ENCODE data around the gene KRT86.

DNA sequence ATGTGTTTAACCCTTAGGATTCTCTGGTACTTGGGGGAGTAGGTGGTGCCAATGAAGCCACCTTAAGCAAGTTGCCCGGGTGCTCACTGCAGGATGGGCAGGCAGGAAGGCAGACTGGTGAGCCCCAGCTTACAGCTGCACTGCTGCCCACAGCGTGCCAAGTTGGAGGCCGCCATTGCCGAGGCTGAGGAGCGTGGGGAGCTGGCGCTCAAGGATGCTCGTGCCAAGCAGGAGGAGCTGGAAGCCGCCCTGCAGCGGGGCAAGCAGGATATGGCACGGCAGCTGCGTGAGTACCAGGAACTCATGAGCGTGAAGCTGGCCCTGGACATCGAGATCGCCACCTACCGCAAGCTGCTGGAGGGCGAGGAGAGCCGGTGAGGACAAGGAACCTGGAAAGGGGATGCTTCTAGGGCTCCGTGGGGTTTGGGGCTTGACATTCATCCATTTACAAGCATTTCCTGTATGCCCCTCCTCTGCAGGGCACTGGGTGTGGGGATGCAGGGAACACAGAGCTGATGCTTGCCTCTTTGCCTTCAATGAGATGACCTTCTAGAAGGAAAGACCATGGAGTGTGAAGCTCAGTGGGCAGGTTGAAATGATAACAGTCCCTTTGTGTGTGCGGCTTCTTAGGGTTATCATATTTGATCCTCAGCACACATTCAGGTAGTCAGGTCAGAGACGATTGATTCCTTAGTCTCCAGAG is 29.0 kb upstream of the KRT86 start:
- TF ChIP-seq, protein P1, sequence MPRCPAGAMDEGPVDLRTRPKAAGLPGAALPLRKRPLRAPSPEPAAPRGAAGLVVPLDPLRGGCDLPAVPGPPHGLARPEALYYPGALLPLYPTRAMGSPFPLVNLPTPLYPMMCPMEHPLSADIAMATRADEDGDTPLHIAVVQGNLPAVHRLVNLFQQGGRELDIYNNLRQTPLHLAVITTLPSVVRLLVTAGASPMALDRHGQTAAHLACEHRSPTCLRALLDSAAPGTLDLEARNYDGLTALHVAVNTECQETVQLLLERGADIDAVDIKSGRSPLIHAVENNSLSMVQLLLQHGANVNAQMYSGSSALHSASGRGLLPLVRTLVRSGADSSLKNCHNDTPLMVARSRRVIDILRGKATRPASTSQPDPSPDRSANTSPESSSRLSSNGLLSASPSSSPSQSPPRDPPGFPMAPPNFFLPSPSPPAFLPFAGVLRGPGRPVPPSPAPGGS (IDR thresholded peaks at IDR 0.05), result no peak
- TF ChIP-seq EP300 (IDR thresholded peaks at IDR 0.05) (no peak), HOXB5 (CRISPR knock-in tag; IDR thresholded peaks at IDR 0.05) (peak; percentile 69; the same call in 1 of the 2 replicates), GATA3 (IDR thresholded peaks at IDR 0.05; ENCODE audit: borderline replicate concordance) (no peak), CHD2 (IDR thresholded peaks at IDR 0.05; ENCODE audit: low read length, partially characterized antibody) (no peak), MAFK (IDR thresholded peaks at IDR 0.05; ENCODE audit: partially characterized antibody) (no peak), RNF2 (IDR thresholded peaks at IDR 0.05; ENCODE audit: borderline replicate concordance, low read depth) (no peak), JUN (IDR thresholded peaks at IDR 0.05) (peak in 1 of 2 experiments; percentile 82; a peak in 3 of 5 replicates), POLR2A (IDR thresholded peaks at IDR 0.05; ENCODE audit: low read length) (no peak)
- TF ChIP-seq, protein P2, sequence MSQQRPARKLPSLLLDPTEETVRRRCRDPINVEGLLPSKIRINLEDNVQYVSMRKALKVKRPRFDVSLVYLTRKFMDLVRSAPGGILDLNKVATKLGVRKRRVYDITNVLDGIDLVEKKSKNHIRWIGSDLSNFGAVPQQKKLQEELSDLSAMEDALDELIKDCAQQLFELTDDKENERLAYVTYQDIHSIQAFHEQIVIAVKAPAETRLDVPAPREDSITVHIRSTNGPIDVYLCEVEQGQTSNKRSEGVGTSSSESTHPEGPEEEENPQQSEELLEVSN (IDR thresholded peaks at IDR 0.05; ENCODE audit: borderline replicate concordance, low read depth), result 0 out of 2 replicates have a peak, but pooled peaks have one; percentile 48
- TF ChIP-seq, protein P3, sequence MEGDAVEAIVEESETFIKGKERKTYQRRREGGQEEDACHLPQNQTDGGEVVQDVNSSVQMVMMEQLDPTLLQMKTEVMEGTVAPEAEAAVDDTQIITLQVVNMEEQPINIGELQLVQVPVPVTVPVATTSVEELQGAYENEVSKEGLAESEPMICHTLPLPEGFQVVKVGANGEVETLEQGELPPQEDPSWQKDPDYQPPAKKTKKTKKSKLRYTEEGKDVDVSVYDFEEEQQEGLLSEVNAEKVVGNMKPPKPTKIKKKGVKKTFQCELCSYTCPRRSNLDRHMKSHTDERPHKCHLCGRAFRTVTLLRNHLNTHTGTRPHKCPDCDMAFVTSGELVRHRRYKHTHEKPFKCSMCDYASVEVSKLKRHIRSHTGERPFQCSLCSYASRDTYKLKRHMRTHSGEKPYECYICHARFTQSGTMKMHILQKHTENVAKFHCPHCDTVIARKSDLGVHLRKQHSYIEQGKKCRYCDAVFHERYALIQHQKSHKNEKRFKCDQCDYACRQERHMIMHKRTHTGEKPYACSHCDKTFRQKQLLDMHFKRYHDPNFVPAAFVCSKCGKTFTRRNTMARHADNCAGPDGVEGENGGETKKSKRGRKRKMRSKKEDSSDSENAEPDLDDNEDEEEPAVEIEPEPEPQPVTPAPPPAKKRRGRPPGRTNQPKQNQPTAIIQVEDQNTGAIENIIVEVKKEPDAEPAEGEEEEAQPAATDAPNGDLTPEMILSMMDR (IDR thresholded peaks at IDR 0.05), result no peak; the same call in 2 of the 3 replicates
- TF ChIP-seq, protein P4, sequence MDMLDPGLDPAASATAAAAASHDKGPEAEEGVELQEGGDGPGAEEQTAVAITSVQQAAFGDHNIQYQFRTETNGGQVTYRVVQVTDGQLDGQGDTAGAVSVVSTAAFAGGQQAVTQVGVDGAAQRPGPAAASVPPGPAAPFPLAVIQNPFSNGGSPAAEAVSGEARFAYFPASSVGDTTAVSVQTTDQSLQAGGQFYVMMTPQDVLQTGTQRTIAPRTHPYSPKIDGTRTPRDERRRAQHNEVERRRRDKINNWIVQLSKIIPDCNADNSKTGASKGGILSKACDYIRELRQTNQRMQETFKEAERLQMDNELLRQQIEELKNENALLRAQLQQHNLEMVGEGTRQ (IDR thresholded peaks at IDR 0.05), result no peak
- TF ChIP-seq, protein P5, sequence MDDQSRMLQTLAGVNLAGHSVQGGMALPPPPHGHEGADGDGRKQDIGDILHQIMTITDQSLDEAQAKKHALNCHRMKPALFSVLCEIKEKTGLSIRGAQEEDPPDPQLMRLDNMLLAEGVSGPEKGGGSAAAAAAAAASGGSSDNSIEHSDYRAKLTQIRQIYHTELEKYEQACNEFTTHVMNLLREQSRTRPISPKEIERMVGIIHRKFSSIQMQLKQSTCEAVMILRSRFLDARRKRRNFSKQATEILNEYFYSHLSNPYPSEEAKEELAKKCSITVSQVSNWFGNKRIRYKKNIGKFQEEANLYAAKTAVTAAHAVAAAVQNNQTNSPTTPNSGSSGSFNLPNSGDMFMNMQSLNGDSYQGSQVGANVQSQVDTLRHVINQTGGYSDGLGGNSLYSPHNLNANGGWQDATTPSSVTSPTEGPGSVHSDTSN (IDR thresholded peaks at IDR 0.05), result peak; percentile 73
